ENCODE measurements around the gene FOXRED1.
A peak's percentile ranks its signal among the peaks of the same experiment; 100 is the strongest.
"Not testable (repeated sequence)": the region's sequence is repeated elsewhere in the genome, so short reads cannot be mapped to it uniquely, and the experiment has no call there.

FOXRED1 gene

GRCh38 chr11:126253265-126253664 is 15.7 kb upstream of the FOXRED1 start:
- no peak for TF ChIP-seq POLR2AphosphoS5 (IDR thresholded peaks at IDR 0.05; ENCODE audit: low read depth, low read length)
- TF ChIP-seq TAF1 (IDR thresholded peaks at IDR 0.05; ENCODE audit: borderline replicate concordance, low read depth, low read length): no peak
- TF ChIP-seq POLR2A (IDR thresholded peaks at IDR 0.05; ENCODE audit: low read depth, low read length): no peak
- DNase-seq (ENCODE audit: insufficient read length): no peak
- no peak for FAIRE-seq

GRCh38 chr11:126254819-126255218 is 14.1 kb upstream of the FOXRED1 start:
- DNase-seq (ENCODE audit: insufficient read length) (no peak), FAIRE-seq (no peak)
- TF ChIP-seq POLR2A (IDR thresholded peaks at IDR 0.05; ENCODE audit: low read depth, low read length): no peak
- no peak for TF ChIP-seq POLR2AphosphoS5 (IDR thresholded peaks at IDR 0.05; ENCODE audit: low read depth, low read length)
- no peak for TF ChIP-seq TAF1 (IDR thresholded peaks at IDR 0.05; ENCODE audit: borderline replicate concordance, low read depth, low read length)

GRCh38 chr11:126255507-126255906 is 13.4 kb upstream of the FOXRED1 start:
- DNase-seq (ENCODE audit: insufficient read length); FAIRE-seq: not testable (repeated sequence)

GRCh38 chr11:126256216-126256615 is 12.7 kb upstream of the FOXRED1 start:
- DNase-seq (ENCODE audit: insufficient read length): no peak
- FAIRE-seq: no peak
- TF ChIP-seq POLR2AphosphoS5 (IDR thresholded peaks at IDR 0.05; ENCODE audit: low read depth, low read length) (no peak), TAF1 (IDR thresholded peaks at IDR 0.05; ENCODE audit: borderline replicate concordance, low read depth, low read length) (no peak), POLR2A (IDR thresholded peaks at IDR 0.05; ENCODE audit: low read depth, low read length) (no peak)

GRCh38 chr11:126257144-126257543 is 11.8 kb upstream of the FOXRED1 start:
- DNase-seq (ENCODE audit: insufficient read length): no peak
- no peak for FAIRE-seq

GRCh38 chr11:126257764-126258163 is 11.2 kb upstream of the FOXRED1 start:
- no peak for DNase-seq (ENCODE audit: insufficient read length)
- TF ChIP-seq POLR2A (IDR thresholded peaks at IDR 0.05; ENCODE audit: low read depth, low read length) (no peak), TAF1 (IDR thresholded peaks at IDR 0.05; ENCODE audit: borderline replicate concordance, low read depth, low read length) (no peak), POLR2AphosphoS5 (IDR thresholded peaks at IDR 0.05; ENCODE audit: low read depth, low read length) (no peak)
- no peak for FAIRE-seq

More at GRCh38 chr11:126257144-126257543, 11.8 kb upstream of the FOXRED1 start:
- TF ChIP-seq POLR2AphosphoS5 (IDR thresholded peaks at IDR 0.05; ENCODE audit: low read depth, low read length) (no peak), POLR2A (IDR thresholded peaks at IDR 0.05; ENCODE audit: low read depth, low read length) (no peak), TAF1 (IDR thresholded peaks at IDR 0.05; ENCODE audit: borderline replicate concordance, low read depth, low read length) (no peak)

- DNase-seq (ENCODE audit: insufficient read length): no peak
- TF ChIP-seq TAF1 (IDR thresholded peaks at IDR 0.05; ENCODE audit: borderline replicate concordance, low read depth, low read length): no peak
- TF ChIP-seq POLR2AphosphoS5 (IDR thresholded peaks at IDR 0.05; ENCODE audit: low read depth, low read length): peak; percentile 67
- TF ChIP-seq POLR2A (IDR thresholded peaks at IDR 0.05; ENCODE audit: low read depth, low read length): peak; percentile 51; the same call in 1 of the 2 replicates
- FAIRE-seq: no peak
Measured at GRCh38 chr11:126262216-126262615, 6.7 kb upstream of the FOXRED1 start.

- DNase-seq (ENCODE audit: insufficient read length) (no peak), FAIRE-seq (no peak)
- TF ChIP-seq POLR2AphosphoS5 (IDR thresholded peaks at IDR 0.05; ENCODE audit: low read depth, low read length) (no peak; the same call in 1 of the 2 replicates), TAF1 (IDR thresholded peaks at IDR 0.05; ENCODE audit: borderline replicate concordance, low read depth, low read length) (no peak), POLR2A (IDR thresholded peaks at IDR 0.05; ENCODE audit: low read depth, low read length) (no peak)
Measured at GRCh38 chr11:126263489-126263888, 5.5 kb upstream of the FOXRED1 start.

GRCh38 chr11:126265811-126266210 is 3.1 kb upstream of the FOXRED1 start:
- TF ChIP-seq POLR2AphosphoS5 (IDR thresholded peaks at IDR 0.05; ENCODE audit: low read depth, low read length): peak; percentile 26; the same call in 1 of the 2 replicates
- no peak for TF ChIP-seq TAF1 (IDR thresholded peaks at IDR 0.05; ENCODE audit: borderline replicate concordance, low read depth, low read length)
- no peak for DNase-seq (ENCODE audit: insufficient read length)
- FAIRE-seq: peak; percentile 82

GRCh38 chr11:126267650-126268049 is 1.3 kb upstream of the FOXRED1 start:
- no peak for DNase-seq (ENCODE audit: insufficient read length)
- TF ChIP-seq POLR2A (IDR thresholded peaks at IDR 0.05; ENCODE audit: low read depth, low read length) (no peak), TAF1 (IDR thresholded peaks at IDR 0.05; ENCODE audit: borderline replicate concordance, low read depth, low read length) (no peak), POLR2AphosphoS5 (IDR thresholded peaks at IDR 0.05; ENCODE audit: low read depth, low read length) (no peak; the same call in 1 of the 2 replicates)
- no peak for FAIRE-seq

GRCh38 chr11:126268361-126268707 is 620 bp upstream of the FOXRED1 start:
- FAIRE-seq (no peak), DNase-seq (ENCODE audit: insufficient read length) (no peak)
- no peak for TF ChIP-seq POLR2A (IDR thresholded peaks at IDR 0.05; ENCODE audit: low read depth, low read length)
- no peak for TF ChIP-seq TAF1 (IDR thresholded peaks at IDR 0.05; ENCODE audit: borderline replicate concordance, low read depth, low read length)
- TF ChIP-seq POLR2AphosphoS5 (IDR thresholded peaks at IDR 0.05; ENCODE audit: low read depth, low read length): no peak

GRCh38 chr11:126277322-126277721 is 8.4 kb downstream of the FOXRED1 start:
- no peak for DNase-seq (ENCODE audit: insufficient read length)
- FAIRE-seq: no peak
- TF ChIP-seq POLR2A (IDR thresholded peaks at IDR 0.05; ENCODE audit: low read depth, low read length): no peak
- TF ChIP-seq TAF1 (IDR thresholded peaks at IDR 0.05; ENCODE audit: borderline replicate concordance, low read depth, low read length): no peak
- TF ChIP-seq POLR2AphosphoS5 (IDR thresholded peaks at IDR 0.05; ENCODE audit: low read depth, low read length): no peak

GRCh38 chr11:126277780-126278179 is 8.8 kb downstream of the FOXRED1 start:
- DNase-seq (ENCODE audit: insufficient read length): no peak
- no peak for FAIRE-seq
- no peak for TF ChIP-seq POLR2A (IDR thresholded peaks at IDR 0.05; ENCODE audit: low read depth, low read length)
- no peak for TF ChIP-seq TAF1 (IDR thresholded peaks at IDR 0.05; ENCODE audit: borderline replicate concordance, low read depth, low read length)
- TF ChIP-seq POLR2AphosphoS5 (IDR thresholded peaks at IDR 0.05; ENCODE audit: low read depth, low read length): no peak
